Measurements from ENCODE around the gene ANKRD53.

DNA sequence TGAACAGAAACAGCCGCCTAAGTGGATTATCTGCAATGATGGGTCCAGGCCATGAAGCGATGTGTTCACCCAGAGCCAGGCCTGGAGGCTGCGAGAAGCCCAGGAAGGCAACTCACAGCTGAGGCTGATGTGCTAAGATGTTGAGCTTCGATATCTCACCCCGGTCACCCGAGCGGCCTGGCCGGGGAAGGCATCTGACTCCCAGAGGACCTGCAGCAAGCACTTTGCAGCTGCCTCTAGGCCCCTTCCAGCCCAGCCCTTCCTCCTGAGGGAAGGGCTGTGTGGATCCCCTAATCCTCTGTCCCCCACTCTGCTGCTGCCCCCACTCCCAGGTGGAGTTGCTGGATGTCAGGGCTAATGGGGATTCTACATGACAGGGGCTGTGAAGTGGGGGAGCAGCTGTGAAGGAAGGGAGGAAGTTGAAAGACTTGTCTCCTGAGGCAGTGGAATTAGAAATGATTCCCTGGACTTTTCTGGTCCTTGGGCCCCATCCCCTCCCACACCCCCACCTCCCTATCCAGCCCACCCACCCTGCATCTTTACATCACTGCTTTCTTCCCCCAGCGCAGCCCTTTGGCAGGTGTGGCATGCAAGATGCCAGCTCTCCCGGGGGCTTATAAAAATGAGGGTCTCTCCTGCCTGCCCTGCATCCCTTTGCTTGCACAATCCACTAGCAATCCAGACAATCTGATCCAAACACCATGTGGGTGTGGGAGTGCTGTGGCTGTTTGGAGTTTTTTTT is 38.4 kb upstream of the ANKRD53 start:
- TF ChIP-seq, protein P1, sequence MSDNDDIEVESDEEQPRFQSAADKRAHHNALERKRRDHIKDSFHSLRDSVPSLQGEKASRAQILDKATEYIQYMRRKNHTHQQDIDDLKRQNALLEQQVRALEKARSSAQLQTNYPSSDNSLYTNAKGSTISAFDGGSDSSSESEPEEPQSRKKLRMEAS (IDR thresholded peaks at IDR 0.05; ENCODE audit: insufficient read depth, insufficient read length) = no peak
- TF ChIP-seq, protein P2, sequence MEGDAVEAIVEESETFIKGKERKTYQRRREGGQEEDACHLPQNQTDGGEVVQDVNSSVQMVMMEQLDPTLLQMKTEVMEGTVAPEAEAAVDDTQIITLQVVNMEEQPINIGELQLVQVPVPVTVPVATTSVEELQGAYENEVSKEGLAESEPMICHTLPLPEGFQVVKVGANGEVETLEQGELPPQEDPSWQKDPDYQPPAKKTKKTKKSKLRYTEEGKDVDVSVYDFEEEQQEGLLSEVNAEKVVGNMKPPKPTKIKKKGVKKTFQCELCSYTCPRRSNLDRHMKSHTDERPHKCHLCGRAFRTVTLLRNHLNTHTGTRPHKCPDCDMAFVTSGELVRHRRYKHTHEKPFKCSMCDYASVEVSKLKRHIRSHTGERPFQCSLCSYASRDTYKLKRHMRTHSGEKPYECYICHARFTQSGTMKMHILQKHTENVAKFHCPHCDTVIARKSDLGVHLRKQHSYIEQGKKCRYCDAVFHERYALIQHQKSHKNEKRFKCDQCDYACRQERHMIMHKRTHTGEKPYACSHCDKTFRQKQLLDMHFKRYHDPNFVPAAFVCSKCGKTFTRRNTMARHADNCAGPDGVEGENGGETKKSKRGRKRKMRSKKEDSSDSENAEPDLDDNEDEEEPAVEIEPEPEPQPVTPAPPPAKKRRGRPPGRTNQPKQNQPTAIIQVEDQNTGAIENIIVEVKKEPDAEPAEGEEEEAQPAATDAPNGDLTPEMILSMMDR (IDR thresholded peaks at IDR 0.05; ENCODE audit: extremely low read depth in 1 of 2, insufficient read depth in 1 of 2, low read depth in 1 of 2, low read length in 2 of 2) = no peak
- TF ChIP-seq POLR2AphosphoS5 (IDR thresholded peaks at IDR 0.05; ENCODE audit: insufficient read depth, low read depth, low read length) = no peak
- TF ChIP-seq EZH2 (IDR thresholded peaks at IDR 0.05; ENCODE audit: borderline replicate concordance, low read depth, low read length, severe bottlenecking) = no peak
- TF ChIP-seq POLR2A (IDR thresholded peaks at IDR 0.05; ENCODE audit: low read depth, low read length) = no peak
- no peak for TF ChIP-seq MYC (IDR thresholded peaks at IDR 0.05; ENCODE audit: low read depth, low read length)
- no peak for TF ChIP-seq FOS (IDR thresholded peaks at IDR 0.05; ENCODE audit: borderline replicate concordance, insufficient read depth, low read length)
- no peak for TF ChIP-seq GATA2 (IDR thresholded peaks at IDR 0.05; ENCODE audit: insufficient read depth, insufficient read length, low read depth, low read length)

Data from endothelial cell of umbilical vein (primary cell).